ENCODE data around the gene EXOSC9. TPM values are rescaled to one million over a fixed set of nuclear protein-coding genes. Genes with fewer than 3 reads are reported as not detected.

Gene EXOSC9
- total RNA-seq, 1 donor from 2014 or later = 10.6 TPM

- Histone ChIP-seq H3K36me3 (peaks cover 0 to 45% of the 10 kb centered on the region in 2 donors), H3K27me3 (no peaks in the 10 kb centered on the region), H3K4me1 (no peaks in the 10 kb centered on the region), H3K4me3 (no peak overlapping the region), H3K27ac (no peak overlapping the region), H3K9me3 (no peaks in the 10 kb centered on the region)
- intact Hi-C loops (cut with DNase I) = no loop called here
- DNase-seq (ENCODE audit: extremely low spot score in 2 of 2) = no peak
- TF ChIP-seq POLR2AphosphoS5 (IDR thresholded peaks at IDR 0.05; ENCODE audit: insufficient read depth in 1 of 2, low read depth in 1 of 2) = no peak
- TF ChIP-seq CTCF (IDR thresholded peaks at IDR 0.05) = no peak
- no peak for TF ChIP-seq POLR2A (IDR thresholded peaks at IDR 0.05)
These were observed 45.5 kb downstream of the EXOSC9 start for GRCh38 chr4:121846662-121847061.

GRCh38 chr4:121851354-121851753 lies 50.2 kb downstream of the EXOSC9 start:
- Histone ChIP-seq H3K9me3 (no peaks in the 10 kb centered on the region), H3K27me3 (no peaks in the 10 kb centered on the region), H3K36me3 (peaks cover 0 to 29% of the 10 kb centered on the region in 2 donors), H3K4me3 (no peak overlapping the region), H3K4me1 (no peaks in the 10 kb centered on the region), H3K27ac (no peak overlapping the region)
- no peak for DNase-seq (ENCODE audit: extremely low spot score in 2 of 2)
- TF ChIP-seq POLR2AphosphoS5 (IDR thresholded peaks at IDR 0.05; ENCODE audit: insufficient read depth in 1 of 2, low read depth in 1 of 2) = no peak
- no peak for TF ChIP-seq POLR2A (IDR thresholded peaks at IDR 0.05)
- no peak for TF ChIP-seq CTCF (IDR thresholded peaks at IDR 0.05)
- intact Hi-C loops (cut with DNase I) = no loop called here

- peaks cover 0 to 28% of the 10 kb centered on the region in 2 donors for H3K36me3 ChIP-seq
These were observed 59.0 kb downstream of the EXOSC9 start for GRCh38 chr4:121860121-121860520.

GRCh38 chr4:121861426-121861825 lies 60.3 kb downstream of the EXOSC9 start:
- no peak for TF ChIP-seq CTCF (IDR thresholded peaks at IDR 0.05)
- TF ChIP-seq POLR2AphosphoS5 (IDR thresholded peaks at IDR 0.05; ENCODE audit: insufficient read depth in 1 of 2, low read depth in 1 of 2) = no peak
- no peak for TF ChIP-seq POLR2A (IDR thresholded peaks at IDR 0.05)
- DNase-seq (ENCODE audit: extremely low spot score in 2 of 2) = no peak
- Histone ChIP-seq H3K27ac (no peak overlapping the region), H3K9me3 (no peaks in the 10 kb centered on the region), H3K4me3 (no peak overlapping the region), H3K36me3 (peaks cover 0 to 29% of the 10 kb centered on the region in 2 donors), H3K27me3 (no peaks in the 10 kb centered on the region), H3K4me1 (no peaks in the 10 kb centered on the region)
- intact Hi-C loops (cut with DNase I) = no loop called here

More at GRCh38 chr4:121860121-121860520, 59.0 kb downstream of the EXOSC9 start:
- no peak for DNase-seq (ENCODE audit: extremely low spot score in 2 of 2)
- TF ChIP-seq POLR2AphosphoS5 (IDR thresholded peaks at IDR 0.05; ENCODE audit: insufficient read depth in 1 of 2, low read depth in 1 of 2) (no peak), CTCF (IDR thresholded peaks at IDR 0.05) (no peak), POLR2A (IDR thresholded peaks at IDR 0.05) (no peak)
- no peaks in the 10 kb centered on the region for H3K9me3 ChIP-seq
- no peak overlapping the region for H3K4me3 ChIP-seq
- intact Hi-C loops (cut with DNase I) = no loop called here
- H3K27ac ChIP-seq = no peak overlapping the region
- H3K27me3 ChIP-seq = no peaks in the 10 kb centered on the region
- no peaks in the 10 kb centered on the region for H3K4me1 ChIP-seq

- peaks cover 0 to 28% of the 10 kb centered on the region in 2 donors for H3K36me3 ChIP-seq
- intact Hi-C loops (cut with DNase I) = no loop called here
These were observed 62.7 kb downstream of the EXOSC9 start for GRCh38 chr4:121863799-121864198.

More at GRCh38 chr4:121863799-121864198, 62.7 kb downstream of the EXOSC9 start:
- Histone ChIP-seq H3K4me1 (peaks cover 2% of the 10 kb centered on the region), H3K9me3 (no peaks in the 10 kb centered on the region), H3K27ac (no peak overlapping the region), H3K27me3 (no peaks in the 10 kb centered on the region), H3K4me3 (no peak overlapping the region)
- no peak for DNase-seq (ENCODE audit: extremely low spot score in 2 of 2)
- TF ChIP-seq CTCF (IDR thresholded peaks at IDR 0.05) = no peak
- no peak for TF ChIP-seq POLR2AphosphoS5 (IDR thresholded peaks at IDR 0.05; ENCODE audit: insufficient read depth in 1 of 2, low read depth in 1 of 2)
- no peak for TF ChIP-seq POLR2A (IDR thresholded peaks at IDR 0.05)
